A549 treated with AZD9567 at 1 μM for 4 hours (cell line): ENCODE data around the gene CLRN1. TPM values are rescaled to one million over a fixed set of nuclear protein-coding genes. Genes with fewer than 3 reads are reported as not detected.

Experiments
- total RNA-seq: library from RNA; stranded (reverse); fragments of 200-300 nt; extraction: Qiagen RNA extraction; gene quantifications from 5 replicates; pipeline ENCODE4 v1.2.3, GENCODE V29; 2022; ENCODE audit not compliant: insufficient read depth

The CLRN1 gene
- total RNA-seq: not detected in 5 replicates

GRCh38 chr3:150972366-150973071 is at the start of gene CLRN1:
TSS of gene CLRN1 (minus strand) at chr3:150972727. CDS start at chr3:150972708, 19 bp downstream.

GRCh38 chr3:150905339-150905738 is 67.2 kb downstream of the CLRN1 start, which contains the start of gene MINDY4B:
TSS of gene MINDY4B (minus strand) at chr3:150905439. CDS start at chr3:150905439, 0 bp downstream.

Other genes starting within 250 kb of the CLRN1 start
- gene SIAH2, start 209.6 kb downstream of the CLRN1 start, total RNA-seq: 17.2 to 23.8 TPM (median 17.6 TPM) in 5 replicates
- not detected in 5 replicates for gene MINDY4B, start 67.3 kb downstream of the CLRN1 start, total RNA-seq
- 0.29 to 0.65 TPM (median 0.44 TPM) in 5 replicates for gene MED12L, start 112.9 kb upstream of the CLRN1 start, total RNA-seq
- not detected in 5 replicates for gene GPR171, start 230.5 kb upstream of the CLRN1 start, total RNA-seq